ENCODE data around the gene TLNRD1. TPM values are rescaled to one million over a fixed set of nuclear protein-coding genes. Genes with fewer than 3 reads are reported as not detected.

The TLNRD1 gene
- total RNA-seq, 2 donors from 2014 or later, result 10.0 to 26.1 TPM

DNA sequence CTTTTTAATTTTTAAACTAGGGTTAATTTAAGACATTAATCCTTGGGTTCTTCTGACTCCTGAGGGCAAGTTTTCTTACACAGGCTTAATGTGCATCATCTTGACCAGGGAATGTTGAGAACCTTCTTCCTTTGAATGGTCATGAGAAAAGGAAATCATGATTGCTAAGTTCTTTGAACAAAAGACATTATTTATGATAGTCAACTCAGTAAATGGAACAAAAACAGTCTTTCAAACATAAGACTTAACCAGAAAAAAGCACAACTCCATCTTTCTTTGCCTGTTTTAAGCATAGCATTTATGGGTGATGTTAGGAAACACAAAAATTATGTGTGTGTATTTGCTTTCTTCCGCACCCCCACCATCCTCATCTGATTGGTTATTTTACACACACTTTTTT, 5.4 kb downstream of the TLNRD1 start:
- H3K36me3 ChIP-seq, result peaks cover 13% of the 10 kb centered on the region
- no peaks in the 10 kb centered on the region for H3K27me3 ChIP-seq
- DNase-seq (ENCODE audit: low spot score), result no peak
- TF ChIP-seq, protein P1, sequence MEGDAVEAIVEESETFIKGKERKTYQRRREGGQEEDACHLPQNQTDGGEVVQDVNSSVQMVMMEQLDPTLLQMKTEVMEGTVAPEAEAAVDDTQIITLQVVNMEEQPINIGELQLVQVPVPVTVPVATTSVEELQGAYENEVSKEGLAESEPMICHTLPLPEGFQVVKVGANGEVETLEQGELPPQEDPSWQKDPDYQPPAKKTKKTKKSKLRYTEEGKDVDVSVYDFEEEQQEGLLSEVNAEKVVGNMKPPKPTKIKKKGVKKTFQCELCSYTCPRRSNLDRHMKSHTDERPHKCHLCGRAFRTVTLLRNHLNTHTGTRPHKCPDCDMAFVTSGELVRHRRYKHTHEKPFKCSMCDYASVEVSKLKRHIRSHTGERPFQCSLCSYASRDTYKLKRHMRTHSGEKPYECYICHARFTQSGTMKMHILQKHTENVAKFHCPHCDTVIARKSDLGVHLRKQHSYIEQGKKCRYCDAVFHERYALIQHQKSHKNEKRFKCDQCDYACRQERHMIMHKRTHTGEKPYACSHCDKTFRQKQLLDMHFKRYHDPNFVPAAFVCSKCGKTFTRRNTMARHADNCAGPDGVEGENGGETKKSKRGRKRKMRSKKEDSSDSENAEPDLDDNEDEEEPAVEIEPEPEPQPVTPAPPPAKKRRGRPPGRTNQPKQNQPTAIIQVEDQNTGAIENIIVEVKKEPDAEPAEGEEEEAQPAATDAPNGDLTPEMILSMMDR (IDR thresholded peaks at IDR 0.05), result no peak
- H3K9me3 ChIP-seq, result no peaks in the 10 kb centered on the region
- peak overlapping the region in 1 of 2 donors; percentile 22 for H3K27ac ChIP-seq
- peaks cover 0 to 41% of the 10 kb centered on the region in 2 donors for H3K4me1 ChIP-seq
- no peak overlapping the region for H3K4me3 ChIP-seq

DNA sequence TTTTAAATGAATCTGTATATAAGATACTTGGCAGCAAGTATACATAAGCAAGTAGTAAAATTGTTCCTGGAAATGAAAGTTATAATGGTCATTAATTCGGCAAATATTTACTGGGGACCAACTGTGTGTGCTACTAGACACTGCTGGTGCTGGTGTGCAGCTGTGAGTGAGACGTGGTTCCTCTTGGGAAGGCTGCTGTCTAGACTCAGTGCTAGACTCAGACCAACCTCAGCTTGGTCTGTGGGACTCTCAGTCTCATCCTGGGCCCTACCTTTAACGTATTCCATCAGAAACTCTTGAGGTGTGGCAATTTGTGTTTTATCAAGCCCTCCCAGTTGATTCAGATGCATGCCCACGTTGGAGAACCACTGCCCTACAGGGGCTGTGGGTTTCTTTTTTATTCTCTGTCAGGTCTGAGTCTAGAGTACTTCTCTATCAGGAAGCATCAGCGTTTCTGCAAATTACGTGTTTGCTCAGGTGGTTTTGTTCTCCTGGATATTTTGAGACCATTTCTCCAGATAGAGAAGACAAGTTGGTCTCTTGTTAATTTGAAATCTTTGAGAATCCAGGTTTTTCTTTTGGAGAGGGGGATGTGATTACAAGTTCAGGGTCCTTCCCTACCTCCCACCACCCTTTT, 6.8 kb downstream of the TLNRD1 start:
- Histone ChIP-seq H3K27ac (no peak overlapping the region), H3K9me3 (no peaks in the 10 kb centered on the region), H3K36me3 (peaks cover 9% of the 10 kb centered on the region), H3K27me3 (no peaks in the 10 kb centered on the region), H3K4me3 (no peak overlapping the region), H3K4me1 (peaks cover 0 to 38% of the 10 kb centered on the region in 2 donors)
- no peak for DNase-seq (ENCODE audit: low spot score)
- TF ChIP-seq, protein P1 (IDR thresholded peaks at IDR 0.05), result no peak

DNA sequence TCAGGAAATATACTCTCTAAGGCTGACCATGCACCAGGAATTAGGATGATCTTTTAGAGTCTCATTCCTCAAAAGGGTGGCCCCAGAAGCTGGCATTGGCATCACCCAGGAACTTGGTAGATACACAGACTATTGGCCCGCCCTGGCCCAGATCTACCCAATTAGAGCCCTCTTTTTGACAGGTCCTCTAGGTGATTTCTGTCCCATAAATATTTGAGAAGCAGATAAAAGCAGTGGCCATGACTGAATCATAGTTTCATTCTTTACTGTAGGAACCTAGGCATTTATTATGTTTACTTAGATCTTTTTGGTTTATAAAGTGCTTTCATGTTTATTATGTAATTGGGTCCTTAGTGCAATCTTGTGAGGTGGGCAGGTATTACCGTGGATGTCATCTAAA, 7.6 kb downstream of the TLNRD1 start:
- H3K9me3 ChIP-seq, result no peaks in the 10 kb centered on the region
- H3K36me3 ChIP-seq, result peaks cover 2% of the 10 kb centered on the region
- TF ChIP-seq, protein P1 (IDR thresholded peaks at IDR 0.05), result no peak
- peaks cover 0 to 36% of the 10 kb centered on the region in 2 donors for H3K4me1 ChIP-seq
- no peak overlapping the region for H3K4me3 ChIP-seq
- no peaks in the 10 kb centered on the region for H3K27me3 ChIP-seq
- no peak for DNase-seq (ENCODE audit: low spot score)
- no peak overlapping the region for H3K27ac ChIP-seq

DNA sequence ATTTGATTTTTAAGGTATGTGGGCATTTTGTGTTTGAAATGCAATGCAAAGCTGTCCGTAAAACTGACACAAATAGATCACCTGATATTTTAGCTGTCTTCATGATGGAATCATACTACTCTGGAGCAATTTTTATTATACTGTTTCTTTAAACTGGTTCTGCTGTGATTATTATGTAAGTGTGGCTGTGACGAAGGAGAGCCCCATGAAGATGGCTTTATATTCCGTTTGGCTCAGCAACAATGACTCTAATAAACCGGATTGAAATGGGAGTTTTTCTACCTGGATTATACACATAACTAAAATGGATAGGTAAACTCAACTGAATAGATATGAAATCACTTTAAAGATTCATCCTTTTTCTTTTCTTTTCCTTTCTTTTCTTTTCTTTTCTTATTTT, 9.4 kb downstream of the TLNRD1 start:
- peaks cover 0 to 32% of the 10 kb centered on the region in 2 donors for H3K4me1 ChIP-seq
- DNase-seq (ENCODE audit: low spot score), result no peak
- no peaks in the 10 kb centered on the region for H3K27me3 ChIP-seq
- H3K4me3 ChIP-seq, result no peak overlapping the region
- no peak overlapping the region for H3K27ac ChIP-seq
- H3K36me3 ChIP-seq, result no peaks in the 10 kb centered on the region
- no peaks in the 10 kb centered on the region for H3K9me3 ChIP-seq
- TF ChIP-seq, protein P1 (IDR thresholded peaks at IDR 0.05), result no peak

DNA sequence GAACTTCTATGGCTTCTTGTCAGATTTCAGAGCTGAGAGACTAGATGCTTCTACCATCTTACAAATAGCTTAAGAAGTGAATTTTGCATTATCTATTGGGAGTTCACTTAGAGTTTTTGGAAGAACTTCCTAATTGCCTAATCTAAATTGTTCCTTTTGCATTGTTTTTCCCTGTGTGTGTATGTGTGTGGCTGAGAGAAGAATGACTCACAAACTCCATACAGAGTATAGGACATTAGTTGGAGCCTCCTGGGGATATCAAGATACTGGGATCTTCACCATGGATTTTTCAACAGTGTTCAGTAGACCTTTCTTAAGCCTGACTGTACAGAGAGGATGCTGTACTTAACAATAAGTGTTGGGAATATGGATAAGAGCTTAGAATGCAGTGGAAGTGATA, 10.9 kb downstream of the TLNRD1 start:
- no peaks in the 10 kb centered on the region for H3K36me3 ChIP-seq
- H3K27me3 ChIP-seq, result no peaks in the 10 kb centered on the region
- H3K9me3 ChIP-seq, result no peaks in the 10 kb centered on the region
- TF ChIP-seq, protein P1 (IDR thresholded peaks at IDR 0.05), result no peak
- H3K27ac ChIP-seq, result no peak overlapping the region
- DNase-seq (ENCODE audit: low spot score), result no peak
- peaks cover 0 to 32% of the 10 kb centered on the region in 2 donors for H3K4me1 ChIP-seq
- H3K4me3 ChIP-seq, result no peak overlapping the region

DNA sequence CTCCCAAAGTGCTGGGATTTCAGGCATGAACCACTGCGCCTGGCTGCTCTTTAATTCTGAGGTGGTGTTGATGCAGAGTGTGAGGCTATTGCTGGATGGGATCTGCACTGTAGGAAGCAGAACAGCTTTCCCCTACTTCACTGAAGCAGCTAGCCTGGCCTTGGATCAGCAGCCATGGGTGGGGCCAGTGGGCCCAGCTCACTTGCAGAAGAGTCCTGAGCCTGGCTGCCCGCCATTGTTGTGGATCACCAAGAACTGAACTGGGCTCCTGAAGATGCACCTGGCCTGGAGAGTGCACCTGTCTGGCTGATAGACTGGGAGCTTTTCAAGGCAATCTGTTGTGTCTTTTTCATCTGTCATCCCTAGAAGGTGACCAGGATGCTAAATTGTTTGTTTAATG, 11.9 kb downstream of the TLNRD1 start:
- H3K4me1 ChIP-seq, result peaks cover 0 to 36% of the 10 kb centered on the region in 2 donors
- no peak overlapping the region for H3K27ac ChIP-seq
- TF ChIP-seq, protein P1 (IDR thresholded peaks at IDR 0.05), result no peak
- no peaks in the 10 kb centered on the region for H3K9me3 ChIP-seq
- H3K36me3 ChIP-seq, result no peaks in the 10 kb centered on the region
- no peaks in the 10 kb centered on the region for H3K27me3 ChIP-seq
- H3K4me3 ChIP-seq, result no peak overlapping the region
- no peak for DNase-seq (ENCODE audit: low spot score)
